ENCODE results near the gene ZNF516.

Gene ZNF516

DNA sequence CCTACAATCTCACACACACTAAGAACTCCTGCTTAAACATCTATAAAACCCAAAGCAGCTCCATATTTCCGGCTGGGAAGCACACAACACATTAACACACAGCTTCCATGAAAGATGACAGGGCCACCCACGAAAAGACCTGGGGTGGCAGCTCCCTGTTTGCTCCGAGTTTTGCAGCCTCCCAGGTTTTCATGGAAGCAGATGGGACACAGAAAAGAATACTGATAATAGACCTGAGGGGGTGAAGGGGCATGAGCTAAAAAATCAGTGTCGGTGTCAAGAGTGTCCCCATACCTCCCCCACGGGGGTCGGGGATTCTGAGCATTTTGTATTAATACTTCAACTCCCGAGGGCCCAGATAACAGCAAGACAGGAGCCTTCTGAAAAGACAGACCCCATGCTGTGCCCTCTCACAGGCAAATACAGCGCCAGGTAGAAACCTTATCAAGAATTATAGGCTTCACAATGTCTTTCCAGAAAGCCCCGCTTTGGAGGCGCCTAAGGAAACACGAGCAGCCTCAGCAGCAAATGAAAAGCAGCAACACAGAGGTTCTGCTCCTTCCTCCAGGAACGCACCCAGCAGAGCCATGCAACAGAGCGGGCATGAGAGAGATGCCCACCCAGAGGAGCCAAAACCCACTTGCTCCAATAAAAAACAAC lies 50.5 kb downstream of the ZNF516 start:
- TF ChIP-seq, protein P1, sequence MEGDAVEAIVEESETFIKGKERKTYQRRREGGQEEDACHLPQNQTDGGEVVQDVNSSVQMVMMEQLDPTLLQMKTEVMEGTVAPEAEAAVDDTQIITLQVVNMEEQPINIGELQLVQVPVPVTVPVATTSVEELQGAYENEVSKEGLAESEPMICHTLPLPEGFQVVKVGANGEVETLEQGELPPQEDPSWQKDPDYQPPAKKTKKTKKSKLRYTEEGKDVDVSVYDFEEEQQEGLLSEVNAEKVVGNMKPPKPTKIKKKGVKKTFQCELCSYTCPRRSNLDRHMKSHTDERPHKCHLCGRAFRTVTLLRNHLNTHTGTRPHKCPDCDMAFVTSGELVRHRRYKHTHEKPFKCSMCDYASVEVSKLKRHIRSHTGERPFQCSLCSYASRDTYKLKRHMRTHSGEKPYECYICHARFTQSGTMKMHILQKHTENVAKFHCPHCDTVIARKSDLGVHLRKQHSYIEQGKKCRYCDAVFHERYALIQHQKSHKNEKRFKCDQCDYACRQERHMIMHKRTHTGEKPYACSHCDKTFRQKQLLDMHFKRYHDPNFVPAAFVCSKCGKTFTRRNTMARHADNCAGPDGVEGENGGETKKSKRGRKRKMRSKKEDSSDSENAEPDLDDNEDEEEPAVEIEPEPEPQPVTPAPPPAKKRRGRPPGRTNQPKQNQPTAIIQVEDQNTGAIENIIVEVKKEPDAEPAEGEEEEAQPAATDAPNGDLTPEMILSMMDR (conservative IDR thresholded peaks at IDR 0.05; ENCODE audit: low read length), result no peak
- DNase-seq (ENCODE audit: low read depth), result no peak
- H3K4me3 ChIP-seq (ENCODE audit: low read length), result no peak overlapping the region

DNA sequence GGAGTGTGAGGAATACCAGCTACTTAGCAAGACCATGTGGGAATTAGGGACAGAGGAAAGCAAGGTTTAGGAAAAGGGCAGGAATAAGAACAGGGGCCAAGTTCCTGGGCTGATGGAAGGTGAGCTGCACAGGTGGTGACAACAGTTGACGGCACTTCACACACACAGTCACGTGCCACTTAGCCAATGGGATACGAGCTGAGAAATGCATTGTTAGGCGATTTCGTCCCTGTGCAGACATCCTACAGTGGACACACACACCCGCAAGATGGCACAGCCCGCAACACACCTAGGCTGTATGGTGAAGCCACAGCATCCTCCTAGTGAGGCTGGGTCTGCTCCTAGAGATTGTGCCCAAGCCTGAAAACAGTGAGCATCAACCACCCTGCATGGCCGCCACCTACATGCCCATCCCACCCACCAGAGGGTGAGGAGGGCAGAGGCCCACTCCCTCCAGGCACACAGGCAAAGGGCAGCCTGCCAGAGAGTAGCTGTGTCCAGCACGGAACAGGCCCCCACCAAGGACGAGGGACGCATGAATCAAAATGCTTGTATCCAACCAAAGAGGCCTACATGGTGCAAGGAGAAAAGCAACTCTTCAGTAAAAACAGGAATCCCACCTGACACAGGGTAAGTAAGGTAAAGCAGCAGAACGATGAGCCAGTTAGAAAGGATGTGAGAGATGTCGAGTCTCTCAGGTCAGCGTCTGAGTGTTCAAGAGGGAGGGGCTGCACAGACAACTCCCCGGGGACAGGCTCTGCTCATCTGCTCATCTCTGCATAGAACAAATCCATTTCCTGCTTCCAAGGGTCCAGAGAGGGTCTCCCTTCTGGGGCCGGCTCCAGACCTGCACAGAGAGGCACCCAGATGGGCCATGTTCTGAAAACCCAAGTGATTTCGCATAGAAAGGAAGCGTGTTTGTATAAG lies 51.3 kb downstream of the ZNF516 start:
- H3K4me3 ChIP-seq (ENCODE audit: low read length), result no peak overlapping the region
- TF ChIP-seq, protein P1 (conservative IDR thresholded peaks at IDR 0.05; ENCODE audit: low read length), result no peak
- no peak for DNase-seq (ENCODE audit: low read depth)

DNA sequence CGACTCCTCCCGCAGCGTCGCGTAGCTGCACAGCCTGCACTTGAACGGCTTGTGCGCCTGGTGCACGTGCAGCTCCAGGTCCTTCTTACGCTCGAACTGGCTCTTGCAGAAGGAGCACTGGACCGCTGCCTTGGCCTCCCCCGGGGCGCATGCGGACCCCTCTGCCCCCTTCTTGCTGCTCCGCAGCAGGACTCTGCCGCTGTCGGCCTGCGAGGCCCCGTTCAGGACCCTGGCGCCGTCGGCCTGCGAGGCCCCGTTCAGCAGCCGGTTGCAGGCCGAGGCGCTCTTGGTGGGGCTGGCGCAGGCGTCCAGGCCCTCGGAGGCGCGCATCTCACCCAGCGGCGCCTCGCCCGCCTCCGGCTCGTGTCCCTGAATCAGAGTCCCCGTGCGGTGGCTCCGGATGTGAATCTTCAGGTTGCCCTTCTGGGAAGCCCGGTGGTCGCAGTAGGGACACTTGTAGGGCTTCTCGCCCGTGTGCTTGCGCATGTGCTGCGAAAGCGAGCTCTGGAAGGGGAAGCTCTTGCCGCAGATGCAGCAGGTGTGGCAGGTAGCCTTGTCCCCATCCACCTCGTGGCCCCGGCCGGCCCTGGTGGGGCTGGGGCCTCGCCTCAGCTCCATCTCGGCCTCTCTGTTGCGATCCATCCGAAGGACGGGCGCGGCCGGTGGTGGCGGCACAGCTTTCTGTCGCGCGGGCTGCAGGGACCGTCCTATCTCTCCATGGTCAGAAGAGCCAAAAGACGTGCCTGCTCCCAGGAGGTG lies 52.5 kb downstream of the ZNF516 start:
- H3K4me3 ChIP-seq (ENCODE audit: low read length), result no peak overlapping the region
- no peak for DNase-seq (ENCODE audit: low read depth)
- TF ChIP-seq, protein P1 (conservative IDR thresholded peaks at IDR 0.05; ENCODE audit: low read length), result no peak

DNA sequence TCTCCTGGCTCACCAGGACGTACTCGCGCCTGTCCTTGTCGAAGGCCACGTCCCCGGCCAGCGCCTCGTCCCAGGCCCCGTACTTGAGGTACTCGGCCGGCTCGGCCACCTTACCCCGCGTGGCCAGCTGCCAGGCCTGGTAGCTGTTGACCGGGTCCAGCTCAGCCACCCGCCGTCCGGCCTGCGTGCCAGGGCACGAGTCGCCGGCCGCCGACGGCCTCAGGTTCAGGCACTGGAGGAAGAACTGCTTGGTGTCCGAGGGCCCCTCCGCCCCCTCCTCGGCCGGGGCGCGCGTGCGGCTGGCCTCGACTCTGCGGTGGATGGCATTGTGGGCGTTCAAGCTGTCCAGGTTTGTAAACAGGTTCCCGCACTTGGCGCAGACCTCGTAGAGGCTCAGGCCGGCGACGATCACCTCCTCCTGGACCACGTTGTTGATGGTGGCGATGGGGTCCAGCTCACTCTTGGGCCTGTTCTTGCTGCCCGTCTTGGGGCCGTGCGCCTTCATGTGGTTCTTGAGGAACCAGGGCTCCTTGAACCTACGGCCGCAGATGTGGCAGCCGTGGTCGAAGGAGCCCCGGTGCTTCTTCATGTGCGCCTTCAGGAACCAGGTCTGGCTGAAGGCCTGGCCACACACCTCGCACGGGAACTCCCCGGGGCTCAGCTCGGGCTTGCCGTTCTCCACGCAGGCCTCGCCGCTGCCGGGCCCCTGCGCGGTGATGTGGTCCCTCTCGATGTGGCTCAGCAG lies 53.2 kb downstream of the ZNF516 start:
- DNase-seq (ENCODE audit: low read depth), result no peak
- no peak overlapping the region for H3K4me3 ChIP-seq (ENCODE audit: low read length)
- TF ChIP-seq, protein P1 (conservative IDR thresholded peaks at IDR 0.05; ENCODE audit: low read length), result no peak

DNA sequence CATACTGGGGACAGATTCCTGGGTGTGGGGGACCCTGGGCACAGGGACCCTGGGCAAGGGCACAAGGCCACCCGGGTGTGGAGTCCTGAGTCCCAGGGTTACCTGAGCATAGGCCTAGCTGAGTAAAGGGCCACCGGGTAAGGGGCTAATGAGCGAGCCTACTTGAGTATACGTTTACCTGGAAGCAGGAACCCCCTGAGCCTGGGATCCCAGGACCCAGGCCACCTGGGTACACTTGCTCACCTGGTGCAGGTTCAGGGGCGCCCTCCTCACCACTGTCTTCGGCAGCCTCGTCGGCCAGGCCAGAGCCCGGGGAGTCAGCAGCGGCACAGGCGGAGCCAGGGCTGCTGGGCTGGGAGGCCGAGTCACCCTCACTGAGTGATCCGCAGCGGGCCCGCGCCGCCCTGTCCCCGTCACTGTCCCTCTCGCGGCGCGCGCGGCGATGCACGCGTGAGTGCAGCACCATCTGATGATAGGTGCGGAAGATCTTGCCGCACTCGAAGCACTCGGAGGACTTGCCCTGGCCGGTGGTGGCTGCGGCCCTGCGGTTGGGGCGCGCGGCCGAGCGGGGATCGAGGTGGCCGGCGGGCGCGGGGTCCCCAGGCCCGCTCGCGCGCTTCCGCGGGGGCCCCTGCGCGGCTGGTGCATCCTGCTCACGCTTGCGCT lies 53.9 kb downstream of the ZNF516 start:
- TF ChIP-seq, protein P1 (conservative IDR thresholded peaks at IDR 0.05; ENCODE audit: low read length), result no peak
- no peak overlapping the region for H3K4me3 ChIP-seq (ENCODE audit: low read length)
- DNase-seq (ENCODE audit: low read depth), result no peak

DNA sequence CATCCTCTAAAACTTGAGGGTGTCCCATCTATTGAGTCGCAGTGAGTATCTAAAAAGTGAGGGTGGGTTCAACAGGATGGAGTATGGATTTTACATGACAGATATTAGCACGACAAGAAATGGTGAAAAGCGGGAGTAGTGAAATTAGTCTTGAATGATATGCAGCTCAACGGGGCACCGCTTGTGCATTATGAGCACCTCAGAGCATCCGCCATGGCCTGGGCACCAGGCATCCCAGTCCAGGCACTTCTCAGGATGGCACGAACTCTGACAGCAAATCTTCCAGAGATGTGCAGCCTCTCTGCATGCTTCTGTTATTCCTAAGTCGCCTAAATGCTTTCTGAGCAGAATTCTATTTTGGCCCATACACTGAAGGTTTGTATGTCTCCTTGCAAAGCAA lies 57.1 kb downstream of the ZNF516 start:
- TF ChIP-seq, protein P1 (conservative IDR thresholded peaks at IDR 0.05; ENCODE audit: low read length), result no peak
- no peak for DNase-seq (ENCODE audit: low read depth)
- H3K4me3 ChIP-seq (ENCODE audit: low read length), result no peak overlapping the region
